ENCODE results near the gene MS4A4E. TPM values are rescaled to one million over a fixed set of nuclear protein-coding genes. Genes with fewer than 3 reads are reported as not detected.

MS4A4E gene
- polyA plus RNA-seq, 1 donor (not counting 4 experiments of a cell fraction or from before 2014, with no cell fraction given), result not detected

- Histone ChIP-seq H3K36me3 (ENCODE audit: control insufficient read depth in 2 of 2, extremely low read depth in 1 of 2, insufficient read depth in 2 of 2, low read length in 2 of 2) (no peaks in the 10 kb centered on the region), H3K27ac (ENCODE audit: control insufficient read depth, insufficient read depth, low read length) (no peak overlapping the region), H3K9ac (ENCODE audit: control insufficient read depth, extremely low read depth, insufficient read depth, low read length) (no peak overlapping the region), H3K4me2 (ENCODE audit: control insufficient read depth, extremely low read depth, insufficient read depth, low read depth, low read length) (no peak overlapping the region), H3K4me1 (ENCODE audit: control insufficient read depth, extremely low read depth, insufficient read depth, low read length) (no peaks in the 10 kb centered on the region), H4K20me1 (ENCODE audit: control insufficient read depth, extremely low read depth, insufficient read depth, low read length) (no peaks in the 10 kb centered on the region), H2AFZ (ENCODE audit: control insufficient read depth, low read length) (no peak overlapping the region), H3K79me2 (ENCODE audit: control insufficient read depth, insufficient read depth, low read length) (no peaks in the 10 kb centered on the region), H3K4me3 (ENCODE audit: control insufficient read depth in 2 of 3, extremely low read depth in 1 of 3, insufficient read depth in 2 of 3, low read depth in 1 of 3, low read length in 3 of 3) (no peak overlapping the region), H3K9me3 (ENCODE audit: control insufficient read depth, low read depth, low read length) (no peaks in the 10 kb centered on the region), H3K27me3 (ENCODE audit: control insufficient read depth, extremely low read depth, insufficient read depth, low read length) (no peaks in the 10 kb centered on the region), H3K9me1 (ENCODE audit: control insufficient read depth, extremely low read depth, insufficient read depth, low read length) (no peaks in the 10 kb centered on the region)
- dilution Hi-C loops (cut with MboI; ENCODE audit: extremely low pct_ligation_motif_present, low sequenced_read_pairs), result no loop called here
- DNase-seq (ENCODE audit: low read depth, low spot score), result no peak
- TF ChIP-seq EZH2 (IDR thresholded peaks at IDR 0.05; ENCODE audit: low read length) (no peak), CTCF (optimal IDR thresholded peaks at IDR 0.05 in 1 of 3, IDR thresholded peaks at IDR 0.05 in 1 of 3, conservative IDR thresholded peaks at IDR 0.05 in 1 of 3; ENCODE audit: extremely low read depth in 1 of 3, insufficient read depth in 2 of 3, low read length in 3 of 3) (no peak)
- no peak for FAIRE-seq
These were observed 7.6 kb downstream of the MS4A4E start for GRCh38 chr11:60235321-60235720.

- Histone ChIP-seq H3K4me2 (ENCODE audit: control insufficient read depth, extremely low read depth, insufficient read depth, low read depth, low read length) (no peak overlapping the region), H3K9me1 (ENCODE audit: control insufficient read depth, extremely low read depth, insufficient read depth, low read length) (no peaks in the 10 kb centered on the region), H3K9ac (ENCODE audit: control insufficient read depth, extremely low read depth, insufficient read depth, low read length) (no peak overlapping the region), H3K4me3 (ENCODE audit: control insufficient read depth in 2 of 3, extremely low read depth in 1 of 3, insufficient read depth in 2 of 3, low read depth in 1 of 3, low read length in 3 of 3) (no peak overlapping the region), H3K27ac (ENCODE audit: control insufficient read depth, insufficient read depth, low read length) (no peak overlapping the region), H3K27me3 (ENCODE audit: control insufficient read depth, extremely low read depth, insufficient read depth, low read length) (no peaks in the 10 kb centered on the region), H4K20me1 (ENCODE audit: control insufficient read depth, extremely low read depth, insufficient read depth, low read length) (no peaks in the 10 kb centered on the region), H3K79me2 (ENCODE audit: control insufficient read depth, insufficient read depth, low read length) (no peaks in the 10 kb centered on the region), H3K36me3 (ENCODE audit: control insufficient read depth in 2 of 2, extremely low read depth in 1 of 2, insufficient read depth in 2 of 2, low read length in 2 of 2) (no peaks in the 10 kb centered on the region), H3K4me1 (ENCODE audit: control insufficient read depth, extremely low read depth, insufficient read depth, low read length) (no peaks in the 10 kb centered on the region), H2AFZ (ENCODE audit: control insufficient read depth, low read length) (no peak overlapping the region), H3K9me3 (ENCODE audit: control insufficient read depth, low read depth, low read length) (no peaks in the 10 kb centered on the region)
- TF ChIP-seq CTCF (optimal IDR thresholded peaks at IDR 0.05 in 1 of 3, IDR thresholded peaks at IDR 0.05 in 1 of 3, conservative IDR thresholded peaks at IDR 0.05 in 1 of 3; ENCODE audit: extremely low read depth in 1 of 3, insufficient read depth in 2 of 3, low read length in 3 of 3) (no peak), EZH2 (IDR thresholded peaks at IDR 0.05; ENCODE audit: low read length) (no peak)
- FAIRE-seq (no peak), DNase-seq (ENCODE audit: low read depth, low spot score) (no peak)
- dilution Hi-C loops (cut with MboI; ENCODE audit: extremely low pct_ligation_motif_present, low sequenced_read_pairs), result no loop called here
These were observed 12.3 kb downstream of the MS4A4E start for GRCh38 chr11:60230681-60231080.
